ENCODE results near the gene PRR12.
"Not testable (repeated sequence)": the region's sequence is repeated elsewhere in the genome, so short reads cannot be mapped to it uniquely, and the experiment has no call there.

Gene PRR12

DNA sequence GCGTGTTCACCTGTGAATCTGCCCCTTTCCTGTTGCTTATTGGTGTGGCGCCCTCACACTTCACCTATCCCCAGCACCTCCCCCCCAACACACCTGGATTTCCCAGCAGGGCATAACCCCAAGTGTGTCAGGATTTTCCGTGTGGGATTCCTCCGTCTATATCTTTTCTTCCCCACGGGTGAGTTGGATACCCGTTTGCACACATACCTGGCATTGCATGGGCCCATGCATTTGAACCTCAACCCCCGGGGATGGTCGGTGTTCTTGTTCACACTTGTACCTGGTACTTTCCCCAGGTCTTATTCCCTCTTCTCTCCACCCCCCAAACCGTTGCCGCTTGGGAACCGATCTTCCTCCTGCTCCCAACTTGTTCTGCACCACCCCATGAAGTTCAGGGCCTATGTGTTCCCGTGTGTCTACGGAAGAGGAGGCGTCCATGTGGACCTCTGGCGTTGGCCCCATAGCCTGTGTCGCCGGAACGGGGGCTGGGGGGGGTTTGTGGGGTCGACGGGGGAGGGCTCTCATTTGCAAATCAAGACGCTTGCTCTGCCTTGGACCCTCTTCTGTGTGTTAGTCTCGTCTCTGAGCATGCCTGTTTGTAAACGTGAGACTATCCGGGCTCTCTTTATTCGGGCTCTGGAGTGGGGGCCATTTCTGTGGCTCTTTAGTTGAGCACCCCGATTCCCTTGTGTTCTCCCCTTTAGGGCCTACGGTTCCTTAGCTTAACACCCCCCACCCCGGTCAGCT lies 1.7 kb downstream of the PRR12 start:
- no peak for DNase-seq

GRCh38 chr19:49593233-49594113 lies 2.5 kb downstream of the PRR12 start:
- peak; percentile 85 to 88 for DNase-seq

GRCh38 chr19:49594157-49594992 lies 3.4 kb downstream of the PRR12 start:
- DNase-seq: no peak

- DNase-seq: no peak
Measured at GRCh38 chr19:49594993-49595818, 4.2 kb downstream of the PRR12 start.

GRCh38 chr19:49595819-49596404 lies 4.9 kb downstream of the PRR12 start:
- DNase-seq: no peak

DNA sequence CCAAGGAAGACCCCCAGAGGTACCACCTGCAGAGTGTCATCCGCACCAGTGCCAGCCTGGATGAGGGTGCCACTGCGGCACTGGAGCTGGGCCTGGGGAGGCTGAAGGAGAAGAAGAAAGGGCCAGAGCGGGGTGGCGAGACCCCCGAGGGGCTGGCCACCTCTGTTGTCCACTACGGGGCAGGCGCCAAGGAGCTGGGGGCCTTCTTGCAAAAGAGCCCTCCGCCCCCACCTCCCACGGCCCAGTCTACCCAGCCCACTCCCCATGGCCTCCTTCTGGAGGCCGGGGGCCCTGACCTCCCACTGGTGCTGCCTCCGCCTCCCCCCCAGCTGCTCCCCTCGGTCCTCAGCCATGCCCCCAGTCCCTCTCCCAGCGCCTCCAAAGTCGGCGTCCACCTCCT lies 5.4 kb downstream of the PRR12 start:
- no peak for DNase-seq

DNA sequence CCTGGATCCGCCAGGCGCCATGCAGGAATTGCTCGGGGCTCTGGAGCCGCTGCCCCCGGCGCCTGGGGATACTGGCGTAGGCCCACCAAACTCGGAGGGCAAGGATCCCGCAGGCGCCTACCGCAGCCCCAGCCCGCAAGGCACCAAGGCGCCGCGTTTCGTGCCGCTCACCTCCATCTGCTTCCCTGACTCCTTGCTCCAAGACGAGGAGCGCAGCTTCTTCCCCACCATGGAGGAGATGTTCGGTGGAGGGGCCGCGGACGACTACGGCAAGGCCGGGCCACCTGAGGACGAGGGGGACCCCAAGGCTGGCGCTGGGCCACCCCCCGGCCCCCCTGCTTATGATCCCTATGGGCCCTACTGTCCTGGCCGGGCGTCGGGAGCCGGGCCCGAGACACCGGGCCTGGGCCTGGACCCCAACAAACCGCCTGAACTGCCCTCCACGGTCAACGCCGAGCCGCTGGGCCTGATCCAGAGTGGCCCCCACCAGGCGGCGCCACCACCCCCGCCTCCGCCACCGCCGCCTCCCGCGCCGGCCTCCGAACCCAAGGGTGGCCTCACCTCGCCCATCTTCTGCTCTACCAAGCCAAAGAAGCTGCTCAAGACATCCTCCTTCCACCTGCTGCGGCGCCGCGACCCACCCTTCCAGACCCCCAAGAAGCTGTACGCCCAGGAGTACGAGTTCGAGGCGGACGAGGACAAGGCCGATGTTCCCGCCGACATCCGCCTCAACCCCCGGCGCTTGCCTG lies 6.1 kb downstream of the PRR12 start:
- no peak for DNase-seq

GRCh38 chr19:49597703-49597974 lies 6.7 kb downstream of the PRR12 start:
- no peak for DNase-seq

DNA sequence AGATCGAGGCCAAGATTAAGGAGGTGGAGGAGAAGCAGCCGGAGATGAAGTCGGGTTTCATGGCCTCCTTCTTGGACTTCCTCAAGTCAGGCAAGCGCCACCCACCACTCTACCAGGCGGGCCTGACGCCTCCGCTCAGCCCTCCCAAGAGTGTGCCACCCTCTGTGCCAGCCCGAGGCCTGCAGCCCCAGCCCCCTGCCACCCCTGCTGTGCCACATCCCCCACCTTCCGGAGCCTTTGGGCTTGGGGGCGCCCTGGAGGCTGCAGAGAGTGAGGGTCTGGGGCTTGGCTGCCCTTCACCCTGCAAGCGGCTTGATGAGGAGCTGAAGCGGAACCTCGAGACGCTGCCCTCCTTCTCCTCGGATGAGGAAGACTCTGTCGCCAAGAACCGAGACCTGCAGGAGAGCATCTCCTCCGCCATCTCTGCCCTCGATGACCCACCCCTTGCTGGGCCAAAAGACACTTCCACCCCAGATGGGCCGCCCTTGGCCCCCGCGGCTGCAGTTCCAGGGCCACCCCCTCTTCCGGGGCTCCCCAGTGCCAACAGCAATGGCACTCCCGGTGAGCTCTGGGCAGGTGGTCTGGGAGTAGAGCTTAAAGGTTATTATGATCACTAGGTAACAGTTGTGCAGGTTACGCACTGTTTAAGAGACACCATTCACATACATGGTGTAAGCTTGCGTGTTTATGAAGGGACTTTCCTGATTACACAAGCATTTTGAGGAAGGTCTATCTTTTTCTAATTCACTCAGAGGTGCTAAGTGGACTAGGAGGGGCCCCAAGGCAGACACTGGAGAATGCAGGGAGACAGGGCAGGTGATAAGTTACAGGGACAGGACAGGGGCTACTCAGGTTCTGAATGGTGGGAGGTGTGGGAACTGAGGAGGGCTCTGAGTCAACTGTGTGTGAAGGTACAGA lies 8.7 kb downstream of the PRR12 start:
- DNase-seq: peak; percentile 36 to 69

DNA sequence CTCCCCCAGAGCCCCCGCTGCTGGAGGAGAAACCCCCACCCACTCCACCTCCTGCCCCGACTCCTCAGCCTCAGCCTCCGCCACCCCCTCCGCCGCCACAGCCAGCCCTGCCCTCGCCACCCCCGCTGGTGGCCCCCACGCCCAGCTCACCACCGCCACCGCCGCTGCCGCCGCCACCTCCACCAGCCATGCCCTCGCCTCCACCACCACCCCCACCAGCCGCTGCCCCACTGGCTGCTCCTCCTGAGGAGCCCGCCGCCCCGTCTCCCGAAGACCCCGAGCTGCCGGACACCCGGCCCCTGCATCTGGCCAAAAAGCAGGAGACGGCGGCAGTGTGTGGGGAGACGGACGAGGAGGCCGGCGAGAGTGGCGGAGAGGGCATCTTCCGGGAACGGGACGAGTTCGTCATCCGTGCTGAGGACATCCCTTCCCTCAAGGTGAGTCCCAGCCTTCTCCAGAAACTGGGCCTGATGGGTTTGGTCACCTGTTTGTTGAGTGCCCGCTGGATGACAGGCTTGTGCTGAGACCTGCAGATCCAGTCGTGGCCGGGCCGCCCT lies 10.6 kb downstream of the PRR12 start:
- no peak for DNase-seq

DNA sequence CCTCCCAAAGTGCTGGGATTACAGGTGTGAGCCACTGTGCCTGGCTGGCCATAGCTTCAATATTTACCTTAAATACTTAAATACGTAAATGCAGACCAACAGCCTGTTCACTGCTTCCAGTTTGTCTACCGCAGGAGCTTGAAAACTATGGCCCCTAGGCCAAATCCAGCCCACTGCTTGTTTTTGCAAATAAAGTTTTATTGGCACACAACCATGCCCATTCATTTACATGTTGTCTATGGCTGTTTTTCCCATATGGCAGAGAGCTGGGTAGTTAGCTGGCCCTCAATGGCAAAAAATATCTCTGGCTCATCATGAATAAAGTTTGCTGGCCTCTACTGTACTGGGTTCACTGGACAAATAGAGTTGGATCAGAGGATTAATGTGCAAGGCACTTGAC lies 11.8 kb downstream of the PRR12 start:
- DNase-seq: no peak

DNA sequence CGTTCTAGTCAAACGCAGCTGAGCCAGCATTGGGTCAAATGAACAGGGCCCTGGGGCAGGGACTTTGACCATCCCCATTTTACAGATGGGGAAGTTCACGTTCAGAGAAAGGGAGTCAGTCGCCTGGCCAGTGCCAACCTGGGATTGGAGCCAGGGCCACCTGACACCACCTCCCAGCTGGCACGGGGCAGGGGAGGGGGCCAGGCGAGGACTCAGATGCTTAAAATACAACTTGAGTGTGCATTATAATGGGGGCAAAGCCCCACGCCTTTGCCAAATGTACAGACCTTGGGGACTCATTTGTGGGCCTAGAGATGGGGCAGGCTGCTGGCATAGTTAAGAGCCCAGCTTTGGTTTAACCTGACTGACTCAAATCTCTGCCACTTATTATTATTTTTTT lies 14.6 kb downstream of the PRR12 start:
- no peak for DNase-seq

DNA sequence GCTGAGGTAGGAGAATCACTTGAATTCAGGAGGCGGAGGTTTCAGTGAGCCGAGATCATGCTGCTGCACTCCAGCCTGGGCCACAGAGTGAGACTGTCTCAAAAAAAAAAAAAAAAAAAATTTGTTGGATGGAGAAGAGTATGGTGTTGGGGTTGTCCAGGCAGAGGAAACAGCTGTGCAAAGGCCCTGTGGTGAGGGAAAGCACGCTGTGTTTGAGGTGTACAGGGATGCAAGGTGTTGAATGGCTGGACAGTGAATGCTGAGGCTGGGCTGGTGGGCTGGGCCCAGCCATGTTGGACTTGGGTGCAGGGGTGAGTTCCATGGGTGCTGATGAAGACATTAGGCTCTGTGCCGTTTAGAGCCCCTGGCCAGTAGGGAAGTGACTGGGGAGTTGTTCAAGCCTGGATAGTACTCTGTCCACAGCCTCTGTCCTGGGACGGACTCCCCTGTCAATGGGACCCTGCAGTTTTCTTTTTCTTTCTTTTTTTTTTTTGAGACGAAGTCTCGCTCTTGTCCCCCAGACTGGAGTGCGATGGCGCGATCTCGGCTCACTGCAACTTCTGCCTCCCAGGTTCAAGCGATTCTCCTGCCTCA lies 18.6 kb downstream of the PRR12 start:
- DNase-seq: no peak

- peak; percentile 23 to 60 for DNase-seq
Measured at GRCh38 chr19:49613374-49613773, 22.4 kb downstream of the PRR12 start.

GRCh38 chr19:49614096-49614833 lies 23.3 kb downstream of the PRR12 start:
- DNase-seq: peak; percentile 56 to 85

DNA sequence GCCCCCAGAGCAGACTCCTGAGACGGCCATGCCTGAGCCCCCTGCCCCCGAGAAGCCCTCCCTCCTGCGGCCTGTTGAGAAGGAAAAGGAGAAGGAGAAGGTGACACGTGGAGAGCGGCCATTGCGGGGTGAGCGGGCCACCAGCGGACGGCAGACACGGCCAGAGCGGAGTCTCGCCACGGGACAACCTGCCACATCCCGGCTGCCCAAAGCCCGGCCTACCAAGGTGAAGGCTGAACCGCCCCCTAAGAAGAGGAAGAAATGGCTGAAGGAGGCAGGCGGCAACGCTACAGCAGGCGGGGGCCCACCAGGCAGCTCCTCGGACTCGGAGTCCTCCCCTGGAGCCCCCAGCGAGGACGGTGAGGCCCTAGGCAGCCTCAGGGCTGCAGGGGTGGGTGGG lies 24.9 kb downstream of the PRR12 start:
- DNase-seq: no peak

DNA sequence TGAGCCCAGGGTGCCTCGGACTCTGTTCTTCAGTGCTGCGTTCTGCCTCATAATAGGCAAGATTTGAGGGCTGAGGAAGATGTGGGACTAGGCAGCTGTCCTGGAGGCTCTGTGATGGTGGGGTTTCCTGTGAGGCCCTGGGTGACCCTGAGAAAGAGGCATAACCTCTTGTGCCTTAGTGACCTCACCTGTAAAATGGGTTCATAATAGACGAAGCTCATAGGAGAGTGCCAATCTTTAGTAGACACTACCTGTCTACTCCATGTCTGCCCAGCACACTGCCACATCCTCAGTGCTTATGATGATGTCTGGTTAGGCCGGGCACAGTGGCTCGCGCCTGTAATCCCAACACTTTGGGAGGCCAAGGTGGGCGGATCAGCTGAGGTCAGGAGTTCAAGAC lies 25.6 kb downstream of the PRR12 start:
- DNase-seq: no peak

GRCh38 chr19:49616945-49617344 lies 26.0 kb downstream of the PRR12 start:
- no peak for DNase-seq

DNA sequence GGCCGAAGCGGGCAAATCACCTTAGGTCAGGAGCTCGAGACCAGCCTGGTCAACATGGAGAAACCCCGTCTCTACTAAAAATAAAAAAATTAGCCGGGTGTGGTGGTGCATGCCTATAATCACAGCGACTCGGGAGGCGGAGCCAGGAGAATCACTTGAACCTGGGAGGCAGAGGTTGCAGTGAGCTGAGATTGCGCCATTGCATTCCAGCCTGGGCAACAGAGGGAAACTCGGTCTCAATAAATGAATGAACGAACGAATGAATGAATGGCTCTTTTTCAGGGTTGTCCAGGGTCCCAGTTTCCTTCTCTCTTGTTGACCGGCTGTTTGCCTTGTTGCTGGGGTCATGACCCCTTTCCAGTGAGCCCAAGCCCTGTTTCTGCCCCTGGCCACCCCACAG lies 26.9 kb downstream of the PRR12 start:
- DNase-seq: not testable (repeated sequence)
